NCI-H524 (cell line): ENCODE results near the gene PCP4.
A peak's percentile ranks its signal among the peaks of the same experiment; 100 is the strongest.
"Not testable (repeated sequence)": the region's sequence is repeated elsewhere in the genome, so short reads cannot be mapped to it uniquely, and the experiment has no call there.

Source experiments
- DNase-seq, 2 experiments: peaks; one replicate each; lab custom pipeline; 2025; lab: John Stamatoyannopoulos, UW

Gene PCP4

GRCh38 chr21:39866093-39866492 is 1.1 kb upstream of the PCP4 start:
- DNase-seq: no peak

DNA sequence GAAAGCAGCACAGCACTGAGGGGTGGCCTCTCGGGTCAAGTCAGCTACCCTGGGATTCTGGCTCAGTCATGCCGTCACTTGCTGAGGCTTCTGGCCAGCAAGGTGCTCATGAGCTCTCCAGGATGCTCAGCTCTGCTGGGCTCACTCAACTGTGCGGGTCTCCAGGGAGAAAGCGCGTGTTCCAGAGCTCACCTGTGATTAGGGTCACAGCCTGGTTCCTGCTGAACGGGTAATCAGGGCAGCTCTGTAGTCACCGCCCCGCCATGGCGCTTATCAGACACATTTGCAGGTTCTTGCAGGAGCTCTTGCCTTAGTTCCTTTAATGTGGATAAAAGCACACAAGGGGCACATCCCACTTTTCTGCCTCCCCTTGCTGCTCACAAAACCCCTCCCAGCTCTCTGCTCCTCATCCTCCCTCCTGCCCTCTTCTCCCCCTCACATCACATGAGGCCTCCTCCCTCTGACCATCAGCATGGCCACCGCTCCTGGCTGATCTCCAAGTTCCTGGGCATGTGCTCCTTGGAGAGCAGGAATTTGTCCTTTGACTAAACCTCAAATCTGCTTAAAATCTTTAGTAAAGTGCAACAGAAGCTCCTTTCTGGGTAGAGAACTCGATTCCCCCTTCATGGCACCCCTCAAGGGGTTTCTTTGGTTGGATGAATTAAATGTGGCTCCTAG is 2.0 kb downstream of the PCP4 start:
- DNase-seq: no peak

DNA sequence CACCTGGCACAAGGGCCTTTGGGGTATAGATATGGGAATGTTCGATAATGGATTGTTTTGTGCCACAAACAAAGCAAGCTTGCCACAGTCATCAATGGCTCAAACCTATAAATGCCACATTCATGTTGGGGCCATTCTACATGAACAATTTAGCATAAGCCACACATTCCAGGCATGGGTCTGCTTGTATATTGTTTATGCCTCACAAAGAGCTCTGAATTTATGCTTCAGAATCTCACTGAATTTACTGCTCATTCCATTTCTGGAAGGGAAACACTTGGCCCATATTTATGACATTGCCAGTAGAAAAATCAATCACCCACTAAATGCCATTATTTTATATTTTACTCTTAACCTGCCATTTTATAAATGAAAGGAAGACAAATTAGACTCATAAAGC is 6.4 kb downstream of the PCP4 start:
- no peak for DNase-seq

DNA sequence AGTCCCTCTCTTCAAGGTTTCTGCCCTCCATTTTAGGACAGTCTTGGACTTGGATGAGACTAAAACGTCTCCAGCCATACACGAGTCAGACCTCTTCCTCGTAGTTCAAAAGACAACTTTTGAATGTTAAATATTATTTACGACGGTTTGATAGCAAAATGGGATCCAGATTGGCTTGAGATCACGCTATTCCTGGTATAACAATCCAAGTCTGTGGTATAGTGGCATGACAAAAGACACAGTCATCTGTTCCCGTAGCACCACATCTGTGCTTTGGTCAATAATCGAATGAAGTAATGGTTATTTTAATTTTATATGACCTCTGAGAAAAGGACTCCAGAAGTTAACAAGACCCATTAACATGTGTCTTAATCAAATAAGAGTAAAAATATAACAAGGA is 7.0 kb downstream of the PCP4 start:
- DNase-seq: no peak

- no peak for DNase-seq
These were observed 7.5 kb downstream of the PCP4 start for GRCh38 chr21:39874759-39875158.

- DNase-seq: no peak
These were observed 14.4 kb downstream of the PCP4 start for GRCh38 chr21:39881661-39882060.

GRCh38 chr21:39882151-39882838 is 15.1 kb downstream of the PCP4 start:
- DNase-seq: no peak

GRCh38 chr21:39882839-39883195 is 15.6 kb downstream of the PCP4 start:
- no peak for DNase-seq

DNA sequence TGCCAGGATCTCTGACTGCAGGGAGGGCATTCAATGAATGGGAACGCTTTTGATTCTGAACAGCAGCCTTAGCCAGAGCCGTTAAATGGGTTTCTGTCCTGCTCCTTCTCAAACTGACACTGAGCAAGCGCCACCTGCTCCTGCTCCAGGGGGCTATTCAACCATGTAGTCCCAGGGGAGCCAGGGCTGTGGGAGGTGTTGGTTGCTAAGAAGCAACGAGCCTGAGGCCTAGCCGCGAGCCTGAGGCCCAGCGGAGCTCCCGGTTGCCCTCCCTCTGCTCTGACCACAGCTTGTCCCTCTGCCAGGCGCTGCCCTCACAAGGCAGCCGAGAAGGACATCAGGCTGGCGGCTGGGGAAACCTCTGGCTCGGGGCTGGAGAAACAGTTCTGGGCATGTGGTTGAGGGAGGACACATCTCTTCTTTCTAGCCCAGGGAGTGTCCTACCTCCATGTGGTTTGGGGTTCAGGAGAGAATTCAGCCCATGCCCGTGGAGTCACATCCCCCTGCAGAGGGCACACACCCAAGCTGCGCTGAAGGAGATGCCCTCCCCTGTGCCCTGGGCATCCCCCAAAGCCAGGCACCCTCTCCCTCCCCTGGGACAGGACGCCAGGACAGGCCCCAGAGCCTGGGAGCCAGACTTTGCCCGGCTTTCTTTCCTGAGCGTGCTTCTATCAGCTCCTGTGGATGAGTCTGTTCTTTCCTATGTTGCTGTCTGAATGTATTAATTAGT is 18.0 kb downstream of the PCP4 start:
- peak; percentile 81 to 97 for DNase-seq

DNA sequence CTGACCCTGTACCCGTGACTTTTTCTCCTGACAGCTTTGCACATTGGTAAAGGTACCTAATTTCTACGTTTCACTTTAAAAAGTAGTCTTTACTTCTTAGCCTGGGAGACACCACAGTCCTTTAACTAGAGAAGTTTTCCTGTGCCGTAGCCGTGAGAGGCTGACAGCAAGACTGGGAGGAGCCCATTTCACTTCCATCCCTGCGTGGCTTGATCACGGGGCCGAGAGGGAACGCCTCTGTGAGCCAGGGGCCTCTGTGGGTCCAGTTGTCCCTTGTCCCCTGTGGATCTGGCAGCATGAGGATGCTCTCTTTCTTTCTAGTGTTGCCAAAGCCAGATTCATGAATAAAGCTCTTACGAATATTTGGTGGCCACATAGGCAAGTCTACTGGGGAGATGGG is 21.6 kb downstream of the PCP4 start:
- DNase-seq: no peak

- no peak for DNase-seq
These were observed 23.9 kb downstream of the PCP4 start for GRCh38 chr21:39891111-39891510.

DNA sequence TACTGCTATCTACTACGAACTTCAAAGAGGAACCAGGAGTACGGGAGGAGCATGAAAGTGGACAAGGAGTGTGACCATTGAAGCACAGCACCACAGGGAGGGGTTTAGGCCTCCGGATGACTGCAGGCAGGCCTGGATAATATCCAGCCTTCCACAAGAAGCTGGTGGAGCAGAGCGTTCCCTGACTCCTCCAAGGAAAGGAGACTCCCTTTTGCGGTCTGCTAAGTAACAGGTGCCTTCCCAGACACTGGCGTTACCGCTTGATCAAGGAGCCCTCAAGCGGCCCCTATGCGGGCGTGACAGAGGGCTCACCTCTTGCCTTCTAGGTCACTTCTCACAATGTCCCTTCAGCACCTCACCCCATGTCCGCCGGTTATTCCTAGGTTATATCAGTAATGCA is 24.6 kb downstream of the PCP4 start:
- not testable (repeated sequence) for DNase-seq

GRCh38 chr21:39900491-39900890 is 33.3 kb downstream of the PCP4 start:
- DNase-seq: no peak

- DNase-seq: no peak
These were observed 33.7 kb downstream of the PCP4 start for GRCh38 chr21:39900911-39901310.

GRCh38 chr21:39902986-39903385 is 35.7 kb downstream of the PCP4 start:
- no peak for DNase-seq

DNA sequence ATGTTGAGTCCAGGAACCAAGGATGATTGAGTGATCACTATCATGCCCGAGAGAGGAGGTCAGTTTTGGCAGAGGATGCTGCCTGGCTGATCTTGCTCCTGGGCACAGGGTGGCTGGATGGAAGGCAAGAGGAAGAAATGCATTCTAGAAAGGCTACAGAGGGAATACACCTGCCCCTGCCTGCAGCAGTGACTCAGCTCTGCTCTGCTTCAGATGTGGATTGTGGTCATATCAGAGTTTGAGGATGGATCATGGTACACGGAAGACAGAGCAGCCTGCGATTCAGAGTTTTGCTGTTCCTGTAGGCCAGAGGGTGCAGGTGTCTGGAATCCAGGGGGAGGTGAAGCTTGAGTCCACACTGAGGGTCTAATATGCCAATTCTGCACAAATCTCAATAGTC is 37.2 kb downstream of the PCP4 start:
- no peak for DNase-seq

- DNase-seq: no peak
These were observed 41.2 kb downstream of the PCP4 start for GRCh38 chr21:39908265-39908923.

- peak in 1 of 2 experiments; percentile 40 for DNase-seq
These were observed 44.3 kb downstream of the PCP4 start for GRCh38 chr21:39911286-39912199.

DNA sequence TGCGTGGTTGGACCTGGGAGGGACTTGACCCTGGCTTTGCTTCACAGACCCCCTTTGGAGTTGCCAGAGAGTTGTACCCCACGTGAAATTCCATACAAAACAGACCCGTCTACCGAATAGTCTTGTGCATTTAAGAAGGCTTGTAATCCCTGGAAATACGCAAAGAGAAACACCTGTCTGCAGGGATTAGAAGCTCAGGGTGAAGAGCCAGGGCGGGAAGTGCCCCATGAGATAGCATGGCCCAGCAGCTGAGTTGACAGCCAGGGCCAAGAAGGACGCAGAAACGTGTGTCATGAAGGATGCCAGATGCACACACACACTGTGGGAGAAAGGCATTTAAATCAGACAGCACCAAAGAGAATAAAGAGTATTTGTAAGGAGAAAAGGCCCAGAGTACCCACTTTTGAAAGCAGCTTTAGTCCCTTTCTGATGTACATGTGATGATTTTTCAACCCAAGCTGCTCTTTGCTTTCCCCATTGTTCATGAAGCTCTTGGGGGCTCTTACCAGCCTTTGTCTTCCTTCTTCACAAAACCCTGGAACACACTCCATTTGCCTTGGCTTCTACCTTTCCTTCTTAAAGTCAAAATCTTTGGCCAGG is 46.6 kb downstream of the PCP4 start:
- peak; percentile 57 to 89 for DNase-seq

GRCh38 chr21:39915881-39916280 is 48.6 kb downstream of the PCP4 start:
- DNase-seq: no peak

GRCh38 chr21:39918558-39918957 is 51.3 kb downstream of the PCP4 start:
- no peak for DNase-seq
